Prostate gland (tissue), 2 donors: Measurements from ENCODE around the gene UQCRC1. TPM values are rescaled to one million over a fixed set of nuclear protein-coding genes. Genes with fewer than 3 reads are reported as not detected.

Experiments used
- DNase-seq: peaks from one replicate; pipeline ENCODE4 v3.0.0-alpha.2; 2019; ENCODE audit warnings: low spot score
- H3K27ac ChIP-seq, 2 donors: fragments of 200-600 bp; sonication (generic); 2 replicates each; pipeline ENCODE4 v1.5.1; 2017 to 2019
- H3K27me3 ChIP-seq: fragments of 200-600 bp; sonication (generic); replicated peaks from 2 replicates; pipeline ENCODE4 v1.5.1; 2019; ENCODE audit not compliant: insufficient read depth
- H3K36me3 ChIP-seq, 2 donors: fragments of 200-600 bp; sonication (generic); 1 replicate in 1 of 2; 2 replicates in 1 of 2; pipeline versions ENCODE4 v1.5.1 to v1.8.1; 2017 to 2019
- H3K4me1 ChIP-seq: fragments of 200-600 bp; sonication (generic); replicated peaks from 2 replicates; pipeline ENCODE4 v1.5.1; 2019
- H3K4me3 ChIP-seq, 2 donors: fragments of 200-600 bp; sonication (generic); 2 replicates each; pipeline ENCODE4 v1.5.1; 2017 to 2019
- H3K9me3 ChIP-seq: fragments of 200-600 bp; sonication (generic); 2 replicates; pipeline ENCODE4 v1.5.1; 2017
- POLR2A ChIP-seq: fragments of 450-650 bp; IDR thresholded peaks from one replicate; pipeline ENCODE4 v1.6.1; 2016; ENCODE audit warnings: antibody characterized with exemption, mild to moderate bottlenecking
- POLR2AphosphoS5 ChIP-seq: sonication (generic); formaldehyde crosslinking; IDR thresholded peaks from one replicate; pipeline ENCODE4 v1.6.1; 2017; ENCODE audit warnings: antibody characterized with exemption
- WGBS: methylation state at CpG from one replicate; pipeline ENCODE4 v1.1.5; 2018; 5-methylcytosine and 5-hydroxymethylcytosine counted together
- intact Hi-C: fragments of 100-400 bp; cut with DNase I; formaldehyde crosslinking; loops from one replicate; pipeline ENCODE4 v1.14.2; 2022
- total RNA-seq, 2 donors: library from RNA; depleted of rRNA; stranded (reverse); fragments of >200 nt; gene quantifications; one replicate each; pipeline ENCODE4 v1.1.0, GENCODE V29; 2016
- TF ChIP-seq, protein P1 (sequence below), 4 experiments: fragments of 200-600 bp in 2 of 4; fragments of 450-650 bp in 2 of 4; sonication (generic) in 2 of 4; IDR thresholded peaks; 1 replicate in 3 of 4; 2 replicates in 1 of 4; pipeline ENCODE4 v1.5.1; 2016 to 2019; ENCODE audit warnings: antibody characterized with exemption in 4 of 4, mild to moderate bottlenecking in 2 of 4, moderate library complexity in 2 of 4

UQCRC1 gene
- total RNA-seq, 2 donors from 2014 or later = 239 to 251 TPM

DNA sequence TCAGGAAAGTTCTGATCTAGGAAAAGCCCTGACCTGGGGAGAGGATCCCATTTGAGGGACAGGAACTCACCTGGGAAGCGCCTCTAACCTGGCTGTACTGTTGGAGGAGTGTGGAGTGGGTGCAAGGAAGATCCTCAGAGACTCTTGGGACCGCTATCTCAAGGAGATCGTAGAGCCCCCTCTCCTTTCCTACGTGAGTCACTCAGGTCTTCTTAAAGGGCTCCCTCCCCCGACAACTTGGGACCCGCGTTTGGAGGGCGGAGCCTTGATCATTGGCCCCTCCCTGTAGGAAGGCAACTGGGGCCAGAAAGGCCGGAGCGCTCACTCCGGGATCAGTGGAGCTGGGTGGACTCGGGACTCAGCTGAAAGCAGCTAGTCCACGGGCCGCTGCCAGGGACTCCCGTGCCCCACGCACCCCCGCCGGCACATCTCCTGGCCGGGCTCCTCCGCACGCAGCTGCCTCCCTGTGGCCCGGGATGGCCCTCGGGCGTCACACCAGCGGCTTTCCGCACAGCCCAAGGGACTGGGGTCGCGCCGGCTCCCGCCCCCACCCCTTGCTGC, 25.3 kb upstream of the UQCRC1 start:
- Histone ChIP-seq H3K9me3 (no peaks in the 10 kb centered on the region), H3K27me3 (no peaks in the 10 kb centered on the region), H3K36me3 (peaks cover 0 to 5% of the 10 kb centered on the region in 2 donors), H3K4me1 (peaks cover 12% of the 10 kb centered on the region), H3K27ac (peak overlapping the region; percentile 73 to 76), H3K4me3 (peak overlapping the region; percentile 89 to 90)
- intact Hi-C loops = no loop called here
- WGBS = 7% methylated on average over 15 of the region's 30 CpGs
- peak; percentile 24 for DNase-seq
- TF ChIP-seq POLR2AphosphoS5 (no peak), POLR2A (no peak)
- TF ChIP-seq, protein P1, sequence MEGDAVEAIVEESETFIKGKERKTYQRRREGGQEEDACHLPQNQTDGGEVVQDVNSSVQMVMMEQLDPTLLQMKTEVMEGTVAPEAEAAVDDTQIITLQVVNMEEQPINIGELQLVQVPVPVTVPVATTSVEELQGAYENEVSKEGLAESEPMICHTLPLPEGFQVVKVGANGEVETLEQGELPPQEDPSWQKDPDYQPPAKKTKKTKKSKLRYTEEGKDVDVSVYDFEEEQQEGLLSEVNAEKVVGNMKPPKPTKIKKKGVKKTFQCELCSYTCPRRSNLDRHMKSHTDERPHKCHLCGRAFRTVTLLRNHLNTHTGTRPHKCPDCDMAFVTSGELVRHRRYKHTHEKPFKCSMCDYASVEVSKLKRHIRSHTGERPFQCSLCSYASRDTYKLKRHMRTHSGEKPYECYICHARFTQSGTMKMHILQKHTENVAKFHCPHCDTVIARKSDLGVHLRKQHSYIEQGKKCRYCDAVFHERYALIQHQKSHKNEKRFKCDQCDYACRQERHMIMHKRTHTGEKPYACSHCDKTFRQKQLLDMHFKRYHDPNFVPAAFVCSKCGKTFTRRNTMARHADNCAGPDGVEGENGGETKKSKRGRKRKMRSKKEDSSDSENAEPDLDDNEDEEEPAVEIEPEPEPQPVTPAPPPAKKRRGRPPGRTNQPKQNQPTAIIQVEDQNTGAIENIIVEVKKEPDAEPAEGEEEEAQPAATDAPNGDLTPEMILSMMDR (IDR thresholded peaks at IDR 0.05) = no peak

DNA sequence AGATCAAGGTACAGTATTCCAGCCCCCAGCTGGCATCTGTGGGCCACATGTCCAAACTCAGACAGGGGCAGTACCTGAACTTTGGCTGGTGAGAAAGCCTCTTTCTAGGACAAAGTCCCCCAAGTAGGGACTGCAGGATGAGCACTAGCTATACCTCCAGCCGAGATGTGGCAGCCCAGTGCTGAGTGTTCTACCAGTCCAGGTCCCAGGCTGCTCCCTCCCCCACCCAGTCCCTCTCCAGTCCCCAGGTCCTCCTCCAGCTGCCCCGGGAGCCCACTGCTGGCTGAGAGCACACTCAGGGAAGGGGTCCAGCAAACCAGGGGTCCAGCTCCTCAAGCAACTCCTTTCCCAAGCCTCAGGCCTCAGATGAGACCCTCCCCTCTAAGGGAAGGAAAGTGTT, 24.3 kb upstream of the UQCRC1 start:
- Histone ChIP-seq H3K4me1 (peaks cover 12% of the 10 kb centered on the region), H3K36me3 (peaks cover 0 to 5% of the 10 kb centered on the region in 2 donors), H3K27me3 (no peaks in the 10 kb centered on the region), H3K9me3 (no peaks in the 10 kb centered on the region), H3K27ac (no peak overlapping the region), H3K4me3 (no peak overlapping the region)
- 85% methylated on average over 2 of the region's 2 CpGs for WGBS
- DNase-seq = no peak
- intact Hi-C loops = no loop called here
- TF ChIP-seq POLR2A (no peak), POLR2AphosphoS5 (no peak)
- TF ChIP-seq, protein P1 (IDR thresholded peaks at IDR 0.05) = no peak

DNA sequence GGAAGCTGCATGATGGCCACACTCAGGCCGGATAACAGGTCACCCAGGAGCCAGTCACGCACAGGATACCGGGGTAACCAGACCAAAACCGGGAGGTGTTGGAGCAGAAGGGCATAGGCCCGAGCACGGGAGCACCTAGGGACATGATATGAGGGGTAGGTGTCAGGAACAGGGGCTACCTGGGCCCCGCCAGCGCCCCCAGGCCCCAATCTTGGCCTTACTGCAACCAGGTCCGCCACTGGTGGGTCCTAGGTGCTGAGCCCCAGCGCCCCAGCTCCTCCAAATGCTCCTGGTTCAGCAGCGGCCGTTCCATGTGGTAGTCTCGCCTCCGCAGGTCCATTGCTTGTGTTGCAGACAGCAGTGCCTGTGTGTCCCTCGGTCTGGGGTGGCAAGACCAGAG, 23.8 kb upstream of the UQCRC1 start:
- DNase-seq = no peak
- H3K4me3 ChIP-seq = no peak overlapping the region
- peaks cover 0 to 5% of the 10 kb centered on the region in 2 donors for H3K36me3 ChIP-seq
- TF ChIP-seq, protein P1 (IDR thresholded peaks at IDR 0.05) = no peak
- TF ChIP-seq POLR2A (no peak), POLR2AphosphoS5 (no peak)
- peaks cover 12% of the 10 kb centered on the region for H3K4me1 ChIP-seq
- H3K27me3 ChIP-seq = no peaks in the 10 kb centered on the region
- intact Hi-C loops = no loop called here
- no peaks in the 10 kb centered on the region for H3K9me3 ChIP-seq
- no peak overlapping the region for H3K27ac ChIP-seq
- WGBS = 95% methylated on average over 15 of the region's 15 CpGs

DNA sequence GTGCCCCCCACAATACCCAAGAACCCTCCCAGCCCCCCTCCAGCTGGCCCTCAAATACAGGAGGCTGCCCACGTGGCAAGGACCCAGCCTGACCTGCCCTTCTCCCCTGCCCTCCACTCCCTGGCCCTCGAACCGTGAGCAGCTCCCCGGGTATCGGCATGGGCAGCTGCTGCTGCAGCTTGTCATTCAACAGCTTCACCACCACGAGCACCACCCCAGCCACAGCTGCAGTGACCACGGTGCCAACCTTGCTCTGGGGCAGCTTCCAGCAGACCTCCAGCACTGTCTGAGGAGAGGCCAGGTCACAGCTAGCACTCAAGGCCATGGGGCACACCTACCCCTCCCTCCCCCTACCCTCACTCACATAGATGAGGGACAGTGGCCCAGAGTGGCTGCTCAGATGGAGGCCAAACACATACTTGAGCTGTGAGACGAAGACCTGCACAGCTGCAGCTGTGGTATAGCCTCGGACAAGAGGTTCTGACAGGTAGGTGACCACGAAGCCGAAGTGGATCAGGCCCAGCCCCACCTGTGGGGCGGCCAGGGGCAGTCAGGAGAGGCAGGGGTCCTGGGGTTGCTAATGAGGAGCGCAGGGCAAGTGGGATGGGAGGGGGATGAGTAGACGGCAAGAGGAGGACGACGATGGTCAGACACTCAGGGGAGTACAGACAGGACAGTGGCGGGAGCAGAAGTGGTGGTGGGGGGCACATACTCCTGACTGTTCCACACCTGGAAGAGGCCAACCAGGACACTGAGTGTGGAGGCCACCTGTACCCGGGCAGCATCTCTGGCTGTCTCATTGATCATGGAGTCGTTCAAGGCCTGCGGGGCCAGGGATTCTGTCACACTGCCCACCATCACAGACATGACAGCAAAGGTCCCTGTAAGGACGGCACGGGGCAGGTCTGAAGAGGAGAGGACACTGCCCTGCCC, 22.3 kb upstream of the UQCRC1 start:
- no peak overlapping the region for H3K27ac ChIP-seq
- 90% methylated on average over 22 of the region's 22 CpGs for WGBS
- DNase-seq = no peak
- no peaks in the 10 kb centered on the region for H3K9me3 ChIP-seq
- no peak for TF ChIP-seq POLR2AphosphoS5
- TF ChIP-seq, protein P1 (IDR thresholded peaks at IDR 0.05) = no peak
- TF ChIP-seq POLR2A = no peak
- H3K27me3 ChIP-seq = no peaks in the 10 kb centered on the region
- intact Hi-C loops = no loop called here
- H3K4me1 ChIP-seq = peaks cover 12% of the 10 kb centered on the region
- H3K4me3 ChIP-seq = no peak overlapping the region
- peaks cover under 1 to 5% of the 10 kb centered on the region in 2 donors for H3K36me3 ChIP-seq
